GM18909 (cell line): ENCODE measurements around the gene ZNF618.

Experiments used
- ATAC-seq: cut with Tn5 transposase; IDR thresholded peaks from one replicate; pipeline ENCODE4 v1.9.1; 2021; ENCODE audit warnings: mild to moderate bottlenecking; ENCODE audit not compliant: unreplicated experiment, poor library complexity

ZNF618 gene

GRCh38 chr9:113879911-113880310, 3.8 kb downstream of the ZNF618 start:
- ATAC-seq: no peak

DNA sequence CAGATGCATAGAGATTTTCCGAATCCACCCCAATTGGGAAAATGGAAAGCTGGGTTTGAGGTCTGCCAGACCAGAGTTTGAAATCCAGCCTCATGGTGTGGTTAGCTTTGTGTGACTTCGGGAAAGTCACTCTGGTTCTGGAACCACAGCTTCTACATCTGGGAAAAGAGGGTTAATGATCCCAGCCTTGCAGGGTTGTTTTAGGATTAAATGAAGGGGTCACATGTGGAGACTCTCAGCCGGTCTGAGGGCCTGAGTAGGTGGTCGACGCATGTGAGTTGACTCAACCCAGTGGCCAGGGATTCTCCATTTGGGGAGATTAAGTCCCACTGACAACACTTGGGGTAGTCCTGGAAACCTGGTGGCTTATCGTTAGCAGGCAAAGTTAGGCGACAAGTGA, 6.1 kb downstream of the ZNF618 start:
- no peak for ATAC-seq

GRCh38 chr9:113882636-113883164, 6.6 kb downstream of the ZNF618 start:
- ATAC-seq: no peak

DNA sequence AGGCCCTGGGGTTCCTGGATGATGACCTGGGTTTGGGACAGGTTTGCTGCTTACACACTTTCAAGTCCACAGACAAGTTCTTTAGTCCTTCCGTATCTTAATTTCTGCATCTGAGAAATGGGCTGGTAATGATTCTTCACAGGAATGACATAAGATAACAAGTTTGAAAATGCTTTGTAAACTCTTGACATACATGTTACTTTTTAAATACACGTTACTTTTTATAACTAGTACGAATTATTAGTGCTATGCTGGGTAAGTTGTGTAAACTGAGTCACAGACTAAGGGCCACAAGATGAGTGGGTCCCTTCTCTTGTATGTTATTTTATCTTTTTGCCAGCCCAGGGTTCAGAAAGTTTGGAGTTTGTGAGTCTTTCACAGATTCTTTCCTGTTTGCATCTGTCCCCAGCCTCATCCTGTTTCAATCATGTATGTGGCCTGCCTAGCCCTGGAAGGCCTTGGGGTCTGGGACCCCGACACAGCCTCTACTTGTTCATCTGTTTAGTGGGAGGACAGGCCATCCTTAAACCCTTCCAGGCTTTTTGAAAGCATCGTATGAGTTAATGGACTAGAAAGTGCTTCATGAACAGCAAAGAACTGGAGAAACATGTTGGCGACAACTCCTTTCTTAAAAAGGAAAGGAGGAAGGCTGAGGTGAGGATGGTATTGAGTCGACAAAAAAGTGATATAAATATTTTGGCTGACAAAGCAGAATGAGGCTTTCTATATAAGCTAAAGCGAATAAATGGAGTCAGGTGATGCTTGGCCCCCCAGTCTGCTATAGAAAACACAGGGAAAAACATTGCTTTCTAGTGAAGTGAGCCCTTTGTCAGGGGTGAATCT, 9.3 kb downstream of the ZNF618 start:
- ATAC-seq: no peak

DNA sequence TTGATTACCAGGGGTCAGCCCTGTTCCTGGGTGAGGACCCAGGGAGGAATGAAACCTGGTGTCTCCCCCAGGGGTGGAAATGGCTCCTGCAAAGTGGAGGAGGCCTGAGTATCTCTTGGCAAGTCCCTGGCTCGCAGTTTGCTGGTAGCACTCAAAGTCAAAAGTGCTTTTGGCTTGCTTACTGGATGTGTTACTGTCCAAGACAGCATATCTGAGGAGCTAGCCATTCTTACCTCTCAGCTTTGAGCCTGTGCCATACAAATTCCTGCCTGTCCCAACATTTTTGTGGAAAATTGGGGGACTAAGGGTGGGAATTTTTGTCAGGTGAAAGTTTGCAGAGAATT, 9.9 kb downstream of the ZNF618 start:
- ATAC-seq: no peak

DNA sequence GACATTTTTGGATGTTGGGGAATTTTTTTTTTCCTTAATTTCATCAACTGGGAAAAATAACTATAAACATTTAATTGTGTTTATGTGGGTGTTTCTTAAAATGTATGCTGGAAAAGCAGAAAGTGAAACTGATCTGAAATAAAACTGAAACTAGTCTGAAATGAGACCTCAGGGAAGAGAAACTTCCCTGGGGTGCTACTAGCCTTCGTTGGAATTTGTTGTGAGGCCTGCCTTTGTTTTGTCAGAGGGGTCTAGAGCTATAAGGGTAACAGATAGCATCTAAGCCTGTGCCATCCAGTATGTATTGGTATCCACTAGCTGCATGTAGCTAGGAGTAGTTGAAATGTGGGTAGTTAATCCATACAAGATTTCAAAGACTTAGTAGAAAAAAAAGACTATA, 10.4 kb downstream of the ZNF618 start:
- no peak for ATAC-seq

GRCh38 chr9:113886933-113887332, 10.8 kb downstream of the ZNF618 start:
- no peak for ATAC-seq

GRCh38 chr9:113887436-113887835, 11.3 kb downstream of the ZNF618 start:
- ATAC-seq: no peak

- no peak for ATAC-seq
Measured at GRCh38 chr9:113888336-113888735, 12.2 kb downstream of the ZNF618 start.

- ATAC-seq: no peak
Measured at GRCh38 chr9:113888976-113889375, 12.9 kb downstream of the ZNF618 start.

GRCh38 chr9:113890704-113891103, 14.6 kb downstream of the ZNF618 start:
- no peak for ATAC-seq

DNA sequence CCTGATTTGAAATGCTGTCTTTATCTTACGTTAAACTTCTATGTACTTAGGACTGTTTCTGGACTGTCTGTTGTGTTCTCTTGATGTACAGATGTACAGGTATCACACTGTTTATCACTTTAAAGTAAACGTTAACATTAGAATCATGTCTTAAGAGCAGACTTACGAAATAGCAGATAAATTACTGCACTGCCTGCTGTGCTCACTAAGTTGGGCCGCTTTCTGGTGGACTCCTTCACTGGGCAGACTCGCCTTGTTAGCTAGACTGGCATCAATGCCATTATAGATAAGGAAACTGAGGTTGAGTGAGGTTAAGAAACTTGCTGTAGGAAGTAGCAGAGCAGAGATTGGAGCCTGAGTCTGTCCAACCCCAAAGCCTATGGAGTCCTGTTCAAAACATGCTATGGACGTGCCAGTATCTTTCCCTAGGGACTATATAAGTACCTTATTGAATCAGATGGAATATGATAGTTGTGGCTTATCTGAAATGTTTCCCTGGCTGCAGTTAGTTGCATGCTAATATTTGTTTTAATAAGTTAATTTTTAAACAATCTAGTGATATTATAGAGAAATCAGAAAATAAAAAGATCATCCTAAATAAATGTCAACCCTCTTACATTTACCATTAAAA, 16.9 kb downstream of the ZNF618 start:
- ATAC-seq: no peak

GRCh38 chr9:113894166-113894565, 18.1 kb downstream of the ZNF618 start:
- ATAC-seq: no peak

GRCh38 chr9:113895526-113895925, 19.4 kb downstream of the ZNF618 start:
- no peak for ATAC-seq

GRCh38 chr9:113896713-113897112, 20.6 kb downstream of the ZNF618 start:
- ATAC-seq: no peak

DNA sequence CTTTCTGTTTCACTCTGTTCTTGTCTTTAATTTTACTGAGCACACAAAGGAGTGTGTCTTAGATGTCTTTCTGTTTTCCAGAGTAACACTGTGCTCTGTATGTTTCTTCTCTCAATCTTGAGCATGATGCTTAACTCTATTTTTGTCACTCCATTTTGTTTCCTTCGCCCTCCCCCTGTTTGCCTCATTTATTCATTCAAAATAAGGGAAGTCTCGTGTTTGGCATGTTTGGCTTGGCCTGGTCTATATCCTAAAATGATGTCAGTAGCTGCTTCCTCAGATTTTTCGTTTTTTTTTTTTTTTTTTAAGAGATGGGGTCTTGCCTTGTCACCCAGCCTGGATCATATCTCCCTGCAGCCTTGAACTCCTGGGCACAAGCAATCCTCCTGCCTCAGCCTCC, 22.0 kb downstream of the ZNF618 start:
- ATAC-seq: no peak

- no peak for ATAC-seq
Measured at GRCh38 chr9:113898596-113898995, 22.5 kb downstream of the ZNF618 start.

DNA sequence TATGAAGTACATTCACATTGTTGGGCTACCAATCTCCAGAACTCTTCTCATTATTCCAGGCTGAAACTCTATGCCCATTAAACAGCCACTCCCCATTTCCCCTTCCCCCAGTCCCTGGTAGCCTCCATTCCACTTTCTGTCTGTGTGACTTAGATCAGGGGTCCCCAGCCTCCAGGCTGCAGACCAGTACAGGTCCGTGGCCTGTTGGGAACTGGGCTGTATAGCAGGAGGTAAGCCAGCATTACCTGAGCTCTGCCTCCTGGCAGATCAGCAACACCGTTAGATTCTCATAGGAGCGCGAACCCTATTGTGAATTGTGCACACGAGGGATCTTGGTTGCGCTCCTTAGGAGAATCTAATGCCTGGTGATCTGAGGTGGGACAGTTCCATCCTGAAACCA, 23.1 kb downstream of the ZNF618 start:
- no peak for ATAC-seq

DNA sequence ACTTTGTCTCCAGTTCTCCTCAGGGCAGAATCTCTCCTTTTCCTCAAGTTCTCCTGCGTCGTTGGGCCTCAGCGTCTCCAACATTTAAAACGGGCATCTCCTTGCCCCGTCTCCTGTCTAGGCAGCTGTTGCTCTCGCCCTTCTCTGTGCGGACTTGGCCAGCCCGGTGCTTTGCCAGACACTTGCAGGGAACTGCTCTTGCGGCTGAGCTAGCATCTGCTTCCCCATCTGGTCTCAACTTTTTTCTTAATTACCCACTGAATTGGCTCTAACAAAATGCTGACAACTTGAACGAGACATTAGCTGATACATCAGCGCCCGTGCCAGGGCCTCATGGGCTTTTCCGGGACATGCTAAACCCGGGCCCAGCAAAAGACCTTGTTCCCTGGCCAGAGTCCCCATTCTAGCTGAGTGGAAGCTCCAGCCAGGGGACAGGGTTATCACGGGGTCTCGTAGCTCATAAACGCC, 25.1 kb downstream of the ZNF618 start:
- ATAC-seq: no peak

DNA sequence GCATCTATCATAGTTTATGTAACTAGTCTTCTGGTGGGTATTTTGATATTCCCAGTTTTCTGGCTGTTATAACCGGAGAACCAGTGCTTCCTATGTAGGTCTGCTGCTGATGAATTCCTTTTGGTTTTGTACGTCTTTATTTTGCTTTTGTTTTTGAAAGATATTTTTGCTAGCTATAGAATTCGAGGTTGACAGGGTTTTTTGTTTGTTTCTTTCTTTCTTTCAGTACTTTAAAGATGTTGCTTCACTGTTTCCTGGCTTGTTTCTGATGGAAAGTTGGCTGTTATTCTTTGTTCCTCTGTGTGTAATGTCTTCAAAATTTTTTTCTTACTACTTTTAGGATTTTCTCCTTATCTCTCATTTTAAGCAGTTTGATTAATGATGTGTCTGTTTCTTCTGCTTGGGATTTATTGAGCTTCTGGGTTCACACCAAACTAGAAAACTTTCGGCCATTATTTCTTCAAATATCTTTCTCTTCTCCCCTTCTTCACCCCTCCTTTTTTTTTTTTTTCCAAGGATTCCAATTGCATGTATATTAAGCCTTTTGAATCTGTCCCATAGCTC, 27.5 kb downstream of the ZNF618 start:
- ATAC-seq: no peak

DNA sequence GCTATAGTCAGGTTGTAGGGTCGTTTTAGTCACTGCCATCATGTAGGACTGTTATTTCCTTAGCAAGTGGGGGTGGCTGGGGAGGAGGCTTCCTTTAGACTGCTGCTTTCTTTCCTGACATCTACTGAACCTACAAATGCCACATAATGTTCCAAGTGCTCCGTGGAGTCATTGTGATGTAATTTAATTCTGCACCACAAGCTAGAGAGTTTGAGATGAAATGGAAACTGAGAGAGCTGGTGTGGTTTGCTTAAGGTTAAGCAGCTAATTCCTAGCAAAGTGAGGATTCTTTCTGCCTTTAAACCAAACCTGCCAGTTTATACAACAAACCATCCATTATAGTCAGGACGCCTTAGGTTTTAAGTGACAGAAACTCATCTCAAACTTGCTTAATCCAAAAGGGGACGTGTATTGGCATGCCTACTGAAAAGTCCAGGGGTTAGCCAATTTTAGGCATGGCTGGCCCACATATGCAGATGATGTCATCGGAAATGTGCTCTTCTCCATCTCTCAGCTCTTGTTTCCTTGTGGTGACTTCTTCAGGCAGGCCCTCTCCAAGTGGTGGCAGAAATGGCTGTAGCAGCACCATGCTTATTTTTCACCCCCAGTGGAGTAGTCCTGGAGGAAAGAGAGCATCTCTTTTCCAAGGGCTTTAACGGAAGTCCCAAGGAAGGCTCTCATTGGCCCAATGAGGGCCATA, 30.5 kb downstream of the ZNF618 start:
- ATAC-seq: no peak
